Skeletal muscle tissue (tissue), 4 donors: ENCODE data around the gene ILK. TPM values are rescaled to one million over a fixed set of nuclear protein-coding genes. Genes with fewer than 3 reads are reported as not detected.

Source experiments
- H3K27ac ChIP-seq: one replicate; pipeline ENCODE4 v1.7.0; 2013; ENCODE audit warnings: mild to moderate bottlenecking, low read depth, low read length, inconsistent platforms
- H3K27me3 ChIP-seq, 3 donors: one replicate each; pipeline ENCODE4 v1.7.0; 2013; ENCODE audit warnings: low read length in 3 of 3; ENCODE audit not compliant: control insufficient read depth in 3 of 3, insufficient read depth in 3 of 3
- H3K36me3 ChIP-seq, 3 donors: one replicate each; pipeline ENCODE4 v1.7.0; 2013; ENCODE audit warnings: low read length in 3 of 3; ENCODE audit not compliant: control insufficient read depth in 3 of 3, insufficient read depth in 3 of 3
- H3K4me1 ChIP-seq, 3 donors: one replicate each; pipeline ENCODE4 v1.7.0; 2013; ENCODE audit warnings: low read length in 3 of 3, mild to moderate bottlenecking in 3 of 3; ENCODE audit not compliant: control insufficient read depth in 3 of 3, insufficient read depth in 3 of 3
- H3K4me3 ChIP-seq, 3 donors: one replicate each; pipeline ENCODE4 v1.7.0; 2013; ENCODE audit warnings: low read length in 3 of 3
- H3K9ac ChIP-seq, 3 donors: one replicate each; pipeline ENCODE4 v1.7.0; 2013; ENCODE audit warnings: low read length in 3 of 3, mild to moderate bottlenecking in 3 of 3, moderate library complexity in 2 of 3, low read depth in 1 of 3
- H3K9me3 ChIP-seq, 3 donors: one replicate each; pipeline ENCODE4 v1.7.0; 2013; ENCODE audit warnings: low read length in 3 of 3; ENCODE audit not compliant: control insufficient read depth in 3 of 3
- total RNA-seq: library from RNA; depleted of rRNA; stranded (reverse); fragments of >200 nt; gene quantifications from one replicate; pipeline ENCODE4 v1.2.3, GENCODE V29; 2014
- donor health status: Osteomylitis.

Gene ILK
- total RNA-seq, 1 donor from 2014 or later, result 106 TPM

DNA sequence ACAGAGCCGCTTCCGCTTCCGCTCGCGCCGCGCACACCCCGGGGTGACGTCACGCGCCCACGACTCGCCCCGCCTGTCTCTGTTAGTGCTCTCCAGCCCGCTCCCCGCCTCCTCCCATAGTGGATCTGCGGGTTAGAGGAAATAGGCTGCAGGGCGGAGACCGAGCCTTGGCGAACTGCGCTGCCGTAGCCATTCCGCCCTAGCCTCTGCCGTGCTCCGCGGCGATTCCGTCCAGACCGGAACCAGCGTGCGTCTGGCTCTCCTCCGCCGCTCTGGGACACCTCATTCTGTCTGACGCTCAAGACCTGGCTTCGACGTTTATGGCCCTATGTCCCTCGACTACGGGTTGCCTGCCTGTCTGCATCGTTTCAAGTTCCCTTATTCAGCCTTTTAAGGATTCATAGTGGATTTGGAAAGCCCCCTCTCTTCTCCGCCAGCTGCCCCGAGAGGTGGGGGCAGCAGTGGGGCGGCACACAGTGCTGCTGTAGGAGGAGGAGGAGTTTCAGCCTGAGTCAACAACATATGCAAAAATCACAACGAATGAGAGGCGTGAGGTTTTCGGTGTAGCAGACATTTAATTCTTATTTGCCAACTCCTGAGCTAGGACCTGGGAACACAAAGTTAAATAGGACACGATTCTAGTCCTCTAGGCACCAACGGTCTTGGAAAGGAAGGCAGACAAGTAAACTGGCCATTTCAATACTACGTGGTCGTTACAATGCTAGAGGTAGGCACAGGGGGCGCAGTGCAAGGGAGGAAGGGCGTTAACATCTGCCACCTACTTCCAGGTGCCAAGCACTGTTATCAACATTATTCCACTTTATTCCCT is 8.9 kb downstream of the ILK start, which contains the start of gene TAF10:
Gene TAF10 (minus strand): TSS at position 4 of the 829 bp plus-strand sequence. CDS start 27 bp downstream, outside the sequence.
- peak within 1 kb of the TSS; percentile 90 for H3K27ac ChIP-seq
- H3K9me3 ChIP-seq, result no peaks in the 10 kb centered on the region
- peak within 1 kb of the TSS; percentile 84 to 99 (median 98) for H3K9ac ChIP-seq
- peak within 1 kb of the TSS; percentile 66 to 93 (median 74) for H3K4me3 ChIP-seq
- no peaks in the 10 kb centered on the region for H3K27me3 ChIP-seq
- H3K4me1 ChIP-seq, result peaks cover 24 to 47% (median 37%) of the 10 kb centered on the region in 3 donors
- peaks cover 67 to 74% (median 72%) of the 10 kb centered on the region in 3 donors for H3K36me3 ChIP-seq

DNA sequence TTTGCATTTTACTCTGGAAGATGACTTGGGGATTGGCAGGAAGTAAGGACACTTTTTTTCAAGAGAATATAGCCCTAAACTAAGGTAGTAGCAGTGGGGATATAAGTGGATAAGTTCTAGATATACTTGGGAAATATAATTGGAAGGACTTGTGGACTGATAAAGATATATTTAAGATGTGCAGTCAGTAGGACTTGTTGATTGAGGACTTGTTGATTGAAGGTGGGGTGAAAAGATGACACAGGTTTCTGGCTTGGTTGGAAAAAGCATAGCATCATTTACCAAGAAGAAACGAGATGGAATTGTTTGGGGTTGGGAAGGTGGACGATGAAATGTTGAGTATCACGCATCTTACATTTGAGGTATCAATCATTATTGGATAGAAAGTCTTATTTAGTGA is 9.9 kb downstream of the ILK start:
- Histone ChIP-seq H3K9ac (no peak overlapping the region), H3K36me3 (peaks cover 59 to 63% (median 62%) of the 10 kb centered on the region in 3 donors), H3K4me1 (peaks cover 29 to 47% (median 36%) of the 10 kb centered on the region in 3 donors), H3K27ac (no peak overlapping the region), H3K4me3 (no peak overlapping the region), H3K9me3 (no peaks in the 10 kb centered on the region), H3K27me3 (no peaks in the 10 kb centered on the region)

DNA sequence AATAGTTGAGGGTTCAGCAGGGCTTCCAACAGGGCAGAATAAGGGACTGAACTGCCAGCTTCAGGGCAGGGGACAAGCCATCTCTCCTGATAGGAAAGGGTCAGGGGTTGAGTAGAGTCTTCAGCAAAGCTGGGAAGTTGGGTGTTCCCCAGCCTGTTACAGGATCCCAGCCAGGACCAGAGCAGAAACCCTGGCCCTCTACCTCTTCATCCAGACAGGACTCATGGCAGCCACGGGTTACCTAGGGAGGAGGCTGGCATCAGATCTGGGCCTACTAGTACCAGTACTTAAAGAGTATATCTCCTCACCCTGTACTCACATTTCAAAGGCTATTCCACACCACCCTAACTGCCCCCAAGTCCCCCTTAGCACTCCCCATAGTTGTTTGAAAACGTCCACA is 10.9 kb downstream of the ILK start:
- Histone ChIP-seq H3K4me1 (peaks cover 35 to 51% (median 38%) of the 10 kb centered on the region in 3 donors), H3K27ac (no peak overlapping the region)

DNA sequence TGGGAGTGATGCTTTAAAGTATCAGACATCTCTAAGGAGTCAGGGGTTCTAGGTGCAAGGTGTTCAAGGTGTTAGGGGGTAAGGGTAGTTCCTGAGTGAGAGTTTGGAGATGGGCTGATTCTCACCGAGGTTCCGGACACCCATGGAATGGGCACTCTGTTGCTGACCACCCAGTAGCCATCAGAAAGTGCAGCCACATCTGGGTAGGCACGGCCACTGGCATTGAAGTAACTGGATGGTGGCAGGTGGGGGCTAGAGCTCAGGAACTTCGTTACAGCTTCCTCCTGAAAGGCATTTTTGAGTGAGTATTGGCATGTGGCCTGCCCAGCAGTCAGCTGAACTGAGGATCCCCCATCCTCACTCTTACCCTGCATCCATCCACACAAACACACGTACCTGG is 11.5 kb downstream of the ILK start:
- peaks cover 38 to 46% (median 41%) of the 10 kb centered on the region in 3 donors for H3K4me1 ChIP-seq
- no peak overlapping the region for H3K4me3 ChIP-seq
- no peaks in the 10 kb centered on the region for H3K9me3 ChIP-seq
- H3K27ac ChIP-seq, result no peak overlapping the region
- peaks cover 44 to 48% (median 47%) of the 10 kb centered on the region in 3 donors for H3K36me3 ChIP-seq
- H3K27me3 ChIP-seq, result no peaks in the 10 kb centered on the region
- H3K9ac ChIP-seq, result no peak overlapping the region

More for the DNA sequence above, 10.9 kb downstream of the ILK start:
- no peaks in the 10 kb centered on the region for H3K27me3 ChIP-seq
- peaks cover 50 to 54% (median 53%) of the 10 kb centered on the region in 3 donors for H3K36me3 ChIP-seq
- no peak overlapping the region for H3K9ac ChIP-seq
- no peaks in the 10 kb centered on the region for H3K9me3 ChIP-seq
- H3K4me3 ChIP-seq, result no peak overlapping the region

DNA sequence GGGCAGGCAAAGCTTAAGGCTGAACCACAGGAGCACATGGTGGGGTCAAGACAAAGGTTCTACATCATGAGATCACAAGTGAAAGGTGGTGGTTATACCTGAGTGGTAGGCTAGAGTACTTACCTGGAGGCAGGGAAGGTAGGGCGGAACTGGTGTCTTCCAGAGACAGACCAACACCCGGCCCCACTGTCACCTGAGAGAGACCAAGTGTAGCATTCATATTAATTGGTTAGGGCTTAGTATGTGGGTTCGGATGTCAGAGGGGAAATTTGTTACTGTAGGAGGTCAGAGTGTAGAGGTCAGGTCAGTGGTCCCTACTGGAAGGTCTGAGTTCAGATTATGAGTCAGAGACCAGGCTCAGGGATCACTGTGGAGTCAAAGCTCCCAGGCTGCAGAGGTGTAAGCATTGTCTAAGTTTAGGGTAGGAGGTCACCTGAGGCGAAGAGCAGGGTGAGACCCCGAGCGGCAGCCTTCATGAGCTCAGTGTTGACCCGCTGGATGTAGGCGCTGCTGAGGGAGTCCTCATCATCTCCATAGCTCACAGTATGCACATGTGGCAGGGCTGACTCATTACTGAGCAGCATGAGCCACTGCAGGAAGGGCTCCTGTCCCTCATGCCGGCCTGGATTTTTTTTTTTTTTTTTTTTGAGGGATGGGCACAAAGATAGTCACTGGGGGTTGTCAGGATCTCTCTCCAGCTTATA is 12.5 kb downstream of the ILK start:
- Histone ChIP-seq H3K4me3 (no peak overlapping the region), H3K4me1 (peaks cover 33 to 41% (median 41%) of the 10 kb centered on the region in 3 donors), H3K36me3 (peaks cover 34 to 38% (median 37%) of the 10 kb centered on the region in 3 donors), H3K27me3 (no peaks in the 10 kb centered on the region), H3K27ac (no peak overlapping the region), H3K9ac (peak overlapping the region in 1 of 3 donors; percentile 47), H3K9me3 (no peaks in the 10 kb centered on the region)

DNA sequence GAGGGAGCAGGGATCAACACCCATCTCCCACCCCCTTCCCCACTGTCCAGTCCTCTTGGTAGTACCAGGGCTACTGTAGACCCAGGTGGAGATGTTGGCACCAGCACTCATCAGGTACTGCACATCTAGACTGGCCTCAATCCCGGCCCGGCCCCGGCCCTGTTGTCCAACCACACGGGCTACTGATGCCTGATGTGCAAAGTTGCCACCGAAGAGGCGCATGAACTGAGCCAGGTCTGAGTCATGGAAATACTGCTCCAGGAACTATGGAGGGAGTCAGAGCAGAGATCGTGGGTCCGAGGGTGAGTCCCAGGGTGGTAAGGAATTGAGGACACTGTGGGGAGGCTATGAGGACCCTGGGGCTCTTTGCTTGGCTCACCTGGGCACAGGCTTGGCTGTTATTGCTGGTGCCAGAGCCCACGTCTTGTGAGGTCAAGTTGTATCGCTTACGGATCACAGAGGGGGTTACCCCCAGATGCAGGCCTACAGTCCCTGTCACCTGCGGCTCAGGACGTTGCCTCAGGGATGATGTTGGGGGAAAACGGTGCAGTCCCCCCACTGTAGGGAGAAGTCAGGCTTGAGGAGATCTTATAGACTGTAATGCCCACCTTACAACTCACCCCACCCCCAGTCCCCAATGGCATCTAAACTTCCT is 13.1 kb downstream of the ILK start:
- H3K4me3 ChIP-seq, result no peak overlapping the region
- H3K9ac ChIP-seq, result no peak overlapping the region
- H3K36me3 ChIP-seq, result peaks cover 30 to 34% (median 33%) of the 10 kb centered on the region in 3 donors
- H3K4me1 ChIP-seq, result peaks cover 26 to 35% (median 35%) of the 10 kb centered on the region in 3 donors
- no peaks in the 10 kb centered on the region for H3K9me3 ChIP-seq
- no peaks in the 10 kb centered on the region for H3K27me3 ChIP-seq
- H3K27ac ChIP-seq, result no peak overlapping the region

DNA sequence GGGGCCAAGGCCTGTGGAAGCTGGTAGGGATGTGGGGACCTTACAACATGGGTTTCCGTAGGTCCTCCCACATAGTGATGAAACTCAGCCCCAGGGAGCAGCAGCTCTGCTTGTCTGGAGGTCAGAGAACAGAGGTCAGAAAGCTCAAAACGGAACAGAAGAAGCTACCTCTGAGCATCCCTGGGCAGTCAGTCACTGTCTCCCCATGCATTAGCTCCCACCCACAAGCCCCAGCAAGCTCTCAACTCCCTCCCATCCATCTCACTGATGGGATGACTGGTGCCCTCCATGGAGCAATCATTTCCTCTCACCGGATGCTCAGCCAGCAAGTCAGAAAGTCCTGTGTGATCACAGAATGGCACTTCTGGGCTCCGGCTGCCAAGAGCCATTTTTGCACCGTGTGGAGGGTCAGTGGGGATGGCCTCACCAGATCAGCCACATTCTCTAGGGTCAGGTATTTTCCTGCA is 13.8 kb downstream of the ILK start:
- Histone ChIP-seq H3K9ac (peak overlapping the region in 1 of 3 donors; percentile 25), H3K9me3 (no peaks in the 10 kb centered on the region), H3K4me1 (peaks cover 25 to 35% (median 32%) of the 10 kb centered on the region in 3 donors), H3K27me3 (no peaks in the 10 kb centered on the region), H3K4me3 (peak overlapping the region in 2 of 3 donors; percentile 13 to 99), H3K27ac (no peak overlapping the region), H3K36me3 (peaks cover 30 to 34% (median 33%) of the 10 kb centered on the region in 3 donors)

DNA sequence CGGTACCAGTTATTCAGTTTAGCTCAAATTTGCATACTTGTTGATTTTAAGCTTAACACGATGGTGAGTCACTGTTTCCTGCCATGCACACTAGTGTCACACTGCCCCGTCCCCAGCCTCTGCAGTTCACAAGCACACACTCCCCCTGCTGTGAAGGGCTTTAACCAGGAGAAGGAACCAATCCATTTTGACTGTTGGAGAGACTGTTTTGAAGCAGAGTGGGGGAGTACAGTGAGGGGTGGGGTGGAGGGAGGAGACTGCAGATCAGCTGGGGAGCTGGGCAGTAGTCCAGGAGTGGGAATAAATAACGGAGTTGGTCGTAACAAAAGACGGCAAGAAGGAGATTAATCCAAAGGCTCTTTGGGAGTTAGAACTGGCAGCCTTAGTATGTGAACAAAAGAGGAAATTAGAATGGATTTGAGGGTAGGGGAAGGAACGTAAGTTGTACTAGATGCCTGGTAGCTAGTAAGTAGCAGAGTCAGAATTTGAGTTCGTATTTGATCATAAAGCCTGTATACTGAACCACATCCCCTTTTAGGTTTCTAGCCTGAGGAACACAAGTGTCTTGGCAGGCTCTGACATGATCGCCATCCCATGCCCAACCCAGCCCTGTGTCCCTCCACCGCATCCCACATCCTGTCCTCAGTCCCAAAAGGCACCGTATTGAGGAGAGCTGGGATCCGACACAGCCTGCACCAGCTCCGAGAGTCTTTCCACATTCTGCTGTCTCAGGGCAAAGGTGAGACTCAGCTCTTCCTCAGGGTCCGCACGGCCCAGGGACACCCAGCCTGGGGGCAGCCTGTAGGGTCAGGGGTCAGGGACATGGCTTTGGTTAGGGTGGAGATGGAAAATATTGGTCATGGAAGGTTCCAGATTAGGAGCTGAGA is 14.8 kb downstream of the ILK start:
- Histone ChIP-seq H3K27ac (peak overlapping the region; percentile 91), H3K36me3 (peaks cover 30 to 34% (median 33%) of the 10 kb centered on the region in 3 donors), H3K27me3 (no peaks in the 10 kb centered on the region), H3K9ac (peak overlapping the region; percentile 91 to 98 (median 96)), H3K4me1 (peaks cover 17 to 26% (median 23%) of the 10 kb centered on the region in 3 donors), H3K4me3 (peak overlapping the region; percentile 91 to 100 (median 99)), H3K9me3 (no peaks in the 10 kb centered on the region)
